Mesenchymal stem cell (in vitro differentiated cells and primary cell): ENCODE measurements around the gene DNASE2.

Experiments used
- DNase-seq: peaks from one replicate; pipeline ENCODE4 v3.0.0-alpha.2; 2013
- H2AFZ ChIP-seq: one replicate; pipeline ENCODE4 v1.6.1; 2013; ENCODE audit warnings: low read depth, mild to moderate bottlenecking, control low read depth, inconsistent platforms, low read length, moderate library complexity
- H2AK5ac ChIP-seq: 2 replicates; pipeline ENCODE4 v1.6.1; 2013; ENCODE audit warnings: low read length, moderate library complexity, mild to moderate bottlenecking, inconsistent platforms; ENCODE audit not compliant: severe bottlenecking
- H2BK120ac ChIP-seq: one replicate; pipeline ENCODE4 v1.6.1; 2013; ENCODE audit warnings: low read depth, mild to moderate bottlenecking, inconsistent platforms, low read length, moderate library complexity
- H2BK12ac ChIP-seq, 2 experiments: one replicate each; pipeline ENCODE4 v1.6.1; 2013; ENCODE audit warnings: inconsistent platforms in 2 of 2, low read length in 2 of 2, mild to moderate bottlenecking in 2 of 2, moderate library complexity in 2 of 2, control low read depth in 1 of 2
- H2BK15ac ChIP-seq: one replicate; pipeline ENCODE4 v1.6.1; 2013; ENCODE audit warnings: mild to moderate bottlenecking, low read depth, inconsistent platforms; ENCODE audit not compliant: poor library complexity, severe bottlenecking
- H2BK5ac ChIP-seq: 2 replicates; pipeline ENCODE4 v1.6.1; 2013; ENCODE audit warnings: low read depth, mild to moderate bottlenecking, low read length, control low read depth, inconsistent platforms; ENCODE audit not compliant: poor library complexity, severe bottlenecking
- H3K14ac ChIP-seq, 2 experiments: one replicate each; pipeline ENCODE4 v1.6.1; 2013; ENCODE audit warnings: inconsistent platforms in 2 of 2, low read length in 2 of 2, control low read depth in 1 of 2, mild to moderate bottlenecking in 1 of 2, moderate library complexity in 1 of 2
- H3K18ac ChIP-seq, 2 experiments: one replicate each; pipeline ENCODE4 v1.6.1; 2013; ENCODE audit warnings: inconsistent platforms in 2 of 2, low read length in 2 of 2, control low read depth in 1 of 2, low read depth in 1 of 2, mild to moderate bottlenecking in 1 of 2
- H3K23ac ChIP-seq, 2 experiments: one replicate each; pipeline ENCODE4 v1.6.1; 2013; ENCODE audit warnings: inconsistent platforms in 2 of 2, low read length in 2 of 2, mild to moderate bottlenecking in 2 of 2, moderate library complexity in 2 of 2, control low read depth in 1 of 2
- H3K27ac ChIP-seq: 2 replicates; pipeline ENCODE4 v1.5.1; 2013; ENCODE audit warnings: mild to moderate bottlenecking, moderate library complexity, low read length, control low read depth, inconsistent platforms; ENCODE audit not compliant: poor library complexity, severe bottlenecking
- H3K27me3 ChIP-seq, 2 experiments: 2 replicates each; pipeline versions ENCODE4 v1.6.1 to v1.7.0; 2013; ENCODE audit warnings: low read length in 2 of 2, mild to moderate bottlenecking in 2 of 2, moderate library complexity in 2 of 2, control low read depth in 1 of 2, inconsistent platforms in 1 of 2; ENCODE audit not compliant: control insufficient read depth in 1 of 2, insufficient read depth in 1 of 2
- H3K36me3 ChIP-seq, 2 experiments: 2 replicates each; pipeline versions ENCODE4 v1.6.1 to v1.7.0; 2013; ENCODE audit warnings: low read length in 2 of 2, control low read depth in 1 of 2, inconsistent platforms in 1 of 2, low read depth in 1 of 2, mild to moderate bottlenecking in 1 of 2; ENCODE audit not compliant: insufficient read depth in 2 of 2, control insufficient read depth in 1 of 2
- H3K4ac ChIP-seq, 2 experiments: one replicate each; pipeline ENCODE4 v1.6.1; 2013; ENCODE audit warnings: inconsistent platforms in 2 of 2, low read length in 2 of 2, mild to moderate bottlenecking in 2 of 2, moderate library complexity in 2 of 2, control low read depth in 1 of 2, low read depth in 1 of 2
- H3K4me1 ChIP-seq: 2 replicates; pipeline ENCODE4 v1.6.1; 2013; ENCODE audit warnings: low read depth, low read length, control low read depth; ENCODE audit not compliant: control insufficient read depth, insufficient read depth
- H3K4me2 ChIP-seq: 2 replicates; pipeline ENCODE4 v1.6.1; 2013; ENCODE audit warnings: low read length, mild to moderate bottlenecking, inconsistent platforms; ENCODE audit not compliant: poor library complexity, severe bottlenecking
- H3K4me3 ChIP-seq, 2 experiments: 2 replicates each; pipeline versions ENCODE4 v1.5.1 to v1.7.0; 2013; ENCODE audit warnings: low read length in 2 of 2, mild to moderate bottlenecking in 2 of 2, control low read depth in 1 of 2, low read depth in 1 of 2; ENCODE audit not compliant: insufficient read depth in 1 of 2
- H3K79me1 ChIP-seq: replicated peaks from 2 replicates; pipeline ENCODE4 v1.6.1; 2013; ENCODE audit warnings: mild to moderate bottlenecking, control low read depth, low read length, inconsistent platforms; ENCODE audit not compliant: poor library complexity, severe bottlenecking
- H3K9ac ChIP-seq: 2 replicates; pipeline ENCODE4 v1.7.0; 2013; ENCODE audit warnings: mild to moderate bottlenecking, low read length, moderate library complexity
- H3K9me3 ChIP-seq: 2 replicates; pipeline ENCODE4 v1.7.0; 2013; ENCODE audit warnings: mild to moderate bottlenecking, low read length; ENCODE audit not compliant: control insufficient read depth
- H4K8ac ChIP-seq: one replicate; pipeline ENCODE4 v1.6.1; 2013; ENCODE audit warnings: inconsistent platforms, mild to moderate bottlenecking, low read length, moderate library complexity
- H4K91ac ChIP-seq: one replicate; pipeline ENCODE4 v1.6.1; 2013; ENCODE audit warnings: mild to moderate bottlenecking, low read length, inconsistent platforms
- WGBS: methylation state at CpG from one replicate; pipeline ENCODE4 v1.1.7; 2013; ENCODE audit warnings: mixed read lengths; 5-methylcytosine and 5-hydroxymethylcytosine counted together

DNASE2 gene

DNA sequence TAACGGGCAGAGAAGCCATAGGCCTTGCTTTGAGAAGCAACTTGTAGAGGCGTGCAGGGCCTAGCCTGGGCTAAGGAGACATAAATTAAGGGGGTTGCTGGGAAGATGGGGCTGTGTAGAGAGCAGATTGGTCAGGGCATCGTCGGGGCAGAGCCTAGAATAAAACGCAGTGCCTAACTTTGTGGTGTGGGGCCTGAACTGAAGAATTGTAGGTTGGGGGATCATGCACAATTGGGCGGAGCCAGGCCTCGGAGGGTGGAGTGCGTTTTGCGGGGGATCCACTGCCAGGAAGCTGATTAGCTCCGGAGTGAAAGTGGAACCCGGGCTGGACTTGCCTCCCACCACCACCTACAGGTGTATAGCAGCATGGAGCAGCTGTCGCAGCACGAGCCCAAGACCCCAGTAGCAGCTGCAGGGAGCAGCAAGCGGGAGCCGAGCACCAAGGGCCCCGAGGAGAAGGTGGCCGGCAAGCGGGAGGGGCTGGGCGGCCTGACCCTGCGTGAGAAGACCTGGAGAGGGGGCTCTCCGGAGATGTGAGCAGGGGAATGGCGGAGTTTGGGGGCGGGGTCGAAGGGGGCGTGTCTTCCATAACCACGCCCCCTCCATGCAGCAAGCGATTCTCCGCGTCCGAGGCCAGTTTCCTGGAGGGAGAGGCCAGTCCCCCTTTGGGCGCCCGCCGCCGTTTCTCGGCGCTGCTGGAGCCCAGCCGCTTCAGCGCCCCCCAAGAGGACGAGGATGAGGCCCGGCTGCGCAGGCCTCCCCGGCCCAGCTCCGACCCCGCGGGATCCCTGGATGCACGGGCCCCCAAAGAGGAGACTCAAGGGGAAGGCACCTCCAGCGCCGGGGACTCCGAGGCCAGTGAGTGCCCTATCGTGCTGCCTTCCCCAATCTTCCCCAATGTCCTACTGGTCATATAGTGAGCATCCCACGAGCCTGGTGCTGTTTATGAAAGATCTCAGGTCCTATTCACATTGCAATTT is 13.8 kb downstream of the DNASE2 start:
- peak overlapping the region; percentile 4 for H4K91ac ChIP-seq
- H3K14ac ChIP-seq: no peak overlapping the region
- H4K8ac ChIP-seq: peak overlapping the region; percentile 33
- no peak overlapping the region for H2AK5ac ChIP-seq
- no peak overlapping the region for H3K4ac ChIP-seq
- peaks cover 4 to 8% of the 10 kb centered on the region in 2 experiments for H3K27me3 ChIP-seq
- H3K4me1 ChIP-seq: peaks cover 7% of the 10 kb centered on the region
- WGBS: 13% methylated on average over 45 of the region's 51 CpGs
- no peak overlapping the region for H2BK12ac ChIP-seq
- H2BK5ac ChIP-seq: no peak overlapping the region
- DNase-seq: peak; percentile 75
- no peak overlapping the region for H3K18ac ChIP-seq
- no peaks in the 10 kb centered on the region for H3K79me1 ChIP-seq
- H3K27ac ChIP-seq: no peak overlapping the region
- no peak overlapping the region for H2BK15ac ChIP-seq
- peak overlapping the region; percentile 26 for H3K9ac ChIP-seq
- H2AFZ ChIP-seq: peak overlapping the region; percentile 96
- H2BK120ac ChIP-seq: no peak overlapping the region
- H3K23ac ChIP-seq: no peak overlapping the region
- H3K4me2 ChIP-seq: peak overlapping the region; percentile 26
- peak overlapping the region; percentile 31 to 66 for H3K4me3 ChIP-seq
- no peaks in the 10 kb centered on the region for H3K9me3 ChIP-seq
- H3K36me3 ChIP-seq: no peaks in the 10 kb centered on the region

DNA sequence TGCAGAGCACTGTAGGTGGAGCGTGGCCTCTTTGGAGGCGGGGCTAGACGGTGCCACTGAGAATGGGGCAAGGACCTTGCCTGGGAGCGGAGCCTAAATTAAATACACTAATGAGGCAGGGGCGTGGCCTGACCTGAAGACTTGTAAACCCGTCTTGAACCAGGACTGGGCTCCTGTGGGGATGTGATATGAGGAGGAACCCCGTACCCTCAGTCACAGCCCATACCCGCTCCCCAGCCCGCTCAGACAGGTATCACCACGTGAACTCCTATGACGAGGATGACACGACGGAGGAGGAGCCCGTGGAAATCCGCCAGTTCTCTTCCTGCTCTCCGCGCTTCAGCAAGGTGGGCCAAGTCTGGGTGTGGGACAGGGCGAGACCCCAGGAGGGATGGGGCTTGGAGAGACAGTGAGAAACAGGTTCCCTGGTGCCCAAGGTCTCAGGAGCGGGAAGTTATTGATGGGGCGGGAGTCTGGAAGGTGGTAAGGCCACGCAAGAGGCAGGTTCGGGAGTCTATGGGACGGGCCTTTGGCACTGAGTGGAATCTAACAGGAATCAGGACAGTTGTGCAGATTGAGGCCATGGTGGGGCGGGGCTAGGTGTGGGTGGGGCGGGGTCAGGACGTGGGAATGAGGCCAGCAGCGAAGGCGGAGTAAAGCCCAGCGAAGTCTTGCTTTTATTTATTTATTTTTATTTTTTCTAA is 14.7 kb downstream of the DNASE2 start:
- Histone ChIP-seq H3K4ac (no peak overlapping the region), H3K27me3 (peaks cover 4 to 10% of the 10 kb centered on the region in 2 experiments), H3K4me1 (peaks cover 7% of the 10 kb centered on the region), H4K91ac (no peak overlapping the region), H3K9me3 (no peaks in the 10 kb centered on the region), H2BK12ac (no peak overlapping the region), H3K4me2 (no peak overlapping the region), H3K18ac (no peak overlapping the region), H2BK5ac (no peak overlapping the region), H2BK15ac (no peak overlapping the region), H2AK5ac (no peak overlapping the region), H2AFZ (no peak overlapping the region), H3K9ac (no peak overlapping the region), H4K8ac (no peak overlapping the region), H3K14ac (no peak overlapping the region), H3K79me1 (no peaks in the 10 kb centered on the region), H3K27ac (no peak overlapping the region), H3K36me3 (no peaks in the 10 kb centered on the region), H2BK120ac (no peak overlapping the region), H3K23ac (no peak overlapping the region), H3K4me3 (no peak overlapping the region)
- no peak for DNase-seq
- 88% methylated on average over 24 of the region's 29 CpGs for WGBS

DNA sequence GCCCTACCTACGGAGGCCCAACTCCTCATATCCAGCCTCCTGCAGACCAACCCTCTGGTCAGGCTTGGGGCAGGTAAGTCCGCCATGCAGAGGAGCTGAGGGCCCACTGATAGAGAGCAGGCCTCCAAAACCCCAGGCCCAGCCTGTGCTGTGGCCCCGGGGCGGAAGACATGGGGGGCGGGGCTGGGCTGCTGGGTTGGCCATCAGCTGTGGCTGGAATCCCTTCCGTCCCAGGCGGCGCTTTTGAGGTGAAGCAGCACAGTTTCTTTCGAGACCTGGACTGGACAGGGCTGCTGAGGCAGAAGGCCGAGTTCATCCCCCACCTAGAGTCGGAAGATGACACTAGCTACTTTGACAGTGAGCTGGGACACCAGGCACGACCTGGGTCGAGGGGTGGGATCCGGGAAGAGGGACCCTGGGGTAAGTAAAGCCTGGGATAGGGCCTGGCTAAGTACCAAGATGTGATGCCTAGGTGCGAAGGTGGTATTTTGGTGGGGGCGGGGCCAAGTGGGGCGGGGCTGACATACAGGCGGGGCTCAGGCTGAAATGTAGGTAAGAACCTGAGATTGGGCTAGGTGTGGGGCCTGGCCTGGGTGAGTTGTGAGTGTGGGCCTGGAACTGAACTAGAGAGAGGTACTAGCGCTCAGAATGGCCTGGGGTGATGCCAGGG is 15.4 kb downstream of the DNASE2 start:
- no peak overlapping the region for H2BK15ac ChIP-seq
- 80% methylated on average over 19 of the region's 19 CpGs for WGBS
- no peak overlapping the region for H2AK5ac ChIP-seq
- no peak overlapping the region for H2BK12ac ChIP-seq
- no peaks in the 10 kb centered on the region for H3K79me1 ChIP-seq
- no peak overlapping the region for H3K18ac ChIP-seq
- no peak overlapping the region for H2BK120ac ChIP-seq
- H3K4ac ChIP-seq: no peak overlapping the region
- H2AFZ ChIP-seq: no peak overlapping the region
- no peak overlapping the region for H2BK5ac ChIP-seq
- DNase-seq: no peak
- peaks cover 7% of the 10 kb centered on the region for H3K4me1 ChIP-seq
- H3K4me3 ChIP-seq: no peak overlapping the region
- H3K36me3 ChIP-seq: no peaks in the 10 kb centered on the region
- no peak overlapping the region for H3K14ac ChIP-seq
- H3K27me3 ChIP-seq: peaks cover 4 to 10% of the 10 kb centered on the region in 2 experiments
- H4K91ac ChIP-seq: peak overlapping the region; percentile 67
- H3K9ac ChIP-seq: no peak overlapping the region
- no peak overlapping the region for H3K4me2 ChIP-seq
- no peak overlapping the region for H3K27ac ChIP-seq
- H3K23ac ChIP-seq: no peak overlapping the region
- no peaks in the 10 kb centered on the region for H3K9me3 ChIP-seq
- no peak overlapping the region for H4K8ac ChIP-seq
